Measurements from ENCODE around the gene SMIM7. TPM values are rescaled to one million over a fixed set of nuclear protein-coding genes. Genes with fewer than 3 reads are reported as not detected.

SMIM7 gene
- total RNA-seq, 1 experiment from 2014 or later = 77.6 TPM

GRCh38 chr19:16679811-16680210 is 19.9 kb upstream of the SMIM7 start:
- WGBS (ENCODE audit: extremely low coverage, insufficient read length, low lambda C conversion rate) = no CpG with 5 or more reads among the region's 11 CpGs
- Histone ChIP-seq H2AK5ac (ENCODE audit: insufficient read length, low read length) (no peak overlapping the region), H3K4ac (ENCODE audit: low read depth, low read length) (no peak overlapping the region), H3K9ac (ENCODE audit: extremely low read depth, insufficient read length, low read length) (no peak overlapping the region), H3K9me3 (ENCODE audit: control insufficient read depth, low read depth, low read length) (no peaks in the 10 kb centered on the region), H3K79me1 (ENCODE audit: insufficient read depth, low read depth, low read length, poor library complexity, severe bottlenecking) (no peaks in the 10 kb centered on the region), H4K20me1 (ENCODE audit: control insufficient read depth, insufficient read depth, insufficient read length) (no peaks in the 10 kb centered on the region), H3K14ac (ENCODE audit: insufficient read depth, low read length) (no peak overlapping the region), H4K5ac (ENCODE audit: insufficient read length, low read depth, low read length) (no peak overlapping the region), H3K4me2 (ENCODE audit: insufficient read depth, insufficient read length, low read length) (no peak overlapping the region), H3K23ac (ENCODE audit: insufficient read length, low read depth, low read length) (no peak overlapping the region), H3K56ac (ENCODE audit: insufficient read length, low read depth, low read length) (no peak overlapping the region), H3K27me3 (ENCODE audit: insufficient read depth, low read length) (no peaks in the 10 kb centered on the region), H3K79me2 (ENCODE audit: insufficient read depth, low read length) (no peaks in the 10 kb centered on the region), H2BK20ac (ENCODE audit: low read depth, low read length, poor library complexity, severe bottlenecking) (no peak overlapping the region), H2BK120ac (ENCODE audit: low read depth, low read length, poor library complexity, severe bottlenecking) (no peak overlapping the region), H3K23me2 (ENCODE audit: insufficient read length, low read depth, low read length, poor library complexity, severe bottlenecking) (no peaks in the 10 kb centered on the region), H2BK12ac (ENCODE audit: insufficient read length, low read depth, low read length) (no peak overlapping the region), H3K4me1 (ENCODE audit: insufficient read depth, low read length) (no peaks in the 10 kb centered on the region), H3T11ph (ENCODE audit: low read length) (no peak overlapping the region), H3K18ac (ENCODE audit: insufficient read length, low read depth, low read length) (no peak overlapping the region), H2BK15ac (ENCODE audit: low read depth, low read length) (no peak overlapping the region), H2AFZ (ENCODE audit: low read length) (no peak overlapping the region), H3K27ac (ENCODE audit: insufficient read length, low read depth, low read length) (no peak overlapping the region), H4K91ac (ENCODE audit: insufficient read length, low read depth, low read length) (no peak overlapping the region), H2BK5ac (ENCODE audit: insufficient read length, low read length) (no peak overlapping the region), H4K8ac (replicated peaks; ENCODE audit: insufficient read length, low read depth, low read length) (no peak overlapping the region)
- Mint-ChIP-seq H3K9me3 (no peaks in the 10 kb centered on the region), H3K36me3 (ENCODE audit: insufficient read depth in 1 of 3, low read depth in 3 of 3) (peaks cover 9 to 23% (median 16%) of the 10 kb centered on the region in 3 experiments; a peak in 6 of 7 replicates), H3K27ac (no peak overlapping the region), H3K4me3 (no peak overlapping the region), H3K4me1 (no peaks in the 10 kb centered on the region), H3K27me3 (ENCODE audit: low read depth) (no peaks in the 10 kb centered on the region)
- TF ChIP-seq CTCF (conservative IDR thresholded peaks at IDR 0.05) = no peak
- DNase-seq = no peak

Data from H9 (cell line).